Activated CD4-positive, alpha-beta T cell treated with anti-CD3 and anti-CD28 coated beads for 24 hours (primary cell): ENCODE results near the gene OLFM2.
A peak's percentile ranks its signal among the peaks of the same experiment; 100 is the strongest.
"Not testable (repeated sequence)": the region's sequence is repeated elsewhere in the genome, so short reads cannot be mapped to it uniquely, and the experiment has no call there.

Source experiments
- DNase-seq, 2 donors: peaks; one replicate each; pipeline ENCODE4 v3.0.0-alpha.2; 2020; ENCODE audit warnings: low read depth in 2 of 2

The OLFM2 gene

DNA sequence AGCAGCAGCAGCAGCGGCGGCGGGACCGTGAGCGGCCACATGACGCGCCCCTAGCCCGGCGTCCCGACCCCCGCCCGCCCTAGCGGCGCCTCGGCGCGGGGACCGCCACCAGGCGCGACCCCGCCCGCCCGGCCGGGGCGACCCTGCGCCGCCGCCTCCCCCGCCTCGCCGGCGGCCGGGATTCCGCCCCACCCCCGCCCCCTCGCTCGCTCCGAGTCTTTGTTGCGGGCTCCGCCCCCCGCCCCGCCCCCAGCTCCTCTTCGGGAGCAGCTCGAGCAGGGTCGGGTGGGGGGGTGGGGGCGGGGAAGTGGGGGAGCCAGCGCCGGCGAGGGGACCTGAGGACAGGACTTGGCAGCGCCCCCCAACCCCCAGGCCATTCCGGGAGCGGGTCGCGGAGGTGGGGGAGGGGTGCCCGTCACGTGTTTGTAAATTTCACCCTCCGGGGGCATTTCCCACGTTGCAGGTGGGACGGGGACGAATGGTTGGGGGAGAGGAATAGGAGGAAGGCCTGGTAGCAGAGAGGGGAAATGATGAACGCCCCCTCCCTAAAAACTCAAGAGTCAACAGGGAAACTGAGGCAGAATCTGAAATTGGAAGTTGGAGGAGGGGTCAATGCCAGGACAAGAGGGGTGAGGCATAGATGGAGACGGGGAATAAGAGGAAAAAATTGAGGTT lies at the start of gene OLFM2:
TSS of gene OLFM2 (minus strand) at position 190 of the 675 bp plus-strand sequence. CDS start at position 41, 149 bp downstream.
- peak in 1 of 2 donors; percentile 22 for DNase-seq

DNA sequence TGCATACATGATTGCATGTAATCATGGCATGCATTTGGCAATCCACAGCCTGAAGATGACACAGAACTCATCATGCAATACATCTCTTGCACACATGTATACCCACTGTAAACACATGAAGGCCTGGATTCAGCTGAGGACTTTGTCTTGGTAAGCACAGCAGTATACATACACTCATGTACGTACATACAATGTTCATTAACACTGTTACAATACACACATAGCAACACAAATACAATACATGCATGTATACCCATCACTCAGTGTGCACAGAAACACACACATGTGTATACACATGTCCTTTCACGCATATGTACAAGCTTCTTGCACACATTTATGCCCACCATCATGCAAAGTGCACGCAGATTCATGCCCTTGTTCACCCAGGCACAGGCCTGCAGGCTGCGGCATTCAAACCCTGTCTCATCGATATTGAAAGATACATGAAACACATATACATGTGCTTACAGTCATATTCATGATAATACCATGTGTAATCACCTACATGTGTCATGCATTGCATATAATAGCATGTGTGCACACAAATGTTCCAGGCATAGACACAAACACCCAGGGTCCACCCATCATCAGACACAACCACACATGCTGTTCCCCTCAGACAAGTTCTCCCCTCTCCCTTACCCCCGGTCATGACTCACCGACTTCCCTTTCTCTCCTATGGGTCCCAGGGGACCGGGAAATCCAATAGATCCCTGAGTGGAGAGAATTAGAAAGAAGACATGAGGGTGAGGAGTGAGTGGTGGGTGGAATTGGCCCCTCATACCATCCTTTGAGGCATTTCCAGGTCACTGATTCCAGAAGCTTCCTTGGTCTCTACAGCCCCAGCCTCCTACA lies 45.3 kb upstream of the OLFM2 start:
- DNase-seq = no peak

DNA sequence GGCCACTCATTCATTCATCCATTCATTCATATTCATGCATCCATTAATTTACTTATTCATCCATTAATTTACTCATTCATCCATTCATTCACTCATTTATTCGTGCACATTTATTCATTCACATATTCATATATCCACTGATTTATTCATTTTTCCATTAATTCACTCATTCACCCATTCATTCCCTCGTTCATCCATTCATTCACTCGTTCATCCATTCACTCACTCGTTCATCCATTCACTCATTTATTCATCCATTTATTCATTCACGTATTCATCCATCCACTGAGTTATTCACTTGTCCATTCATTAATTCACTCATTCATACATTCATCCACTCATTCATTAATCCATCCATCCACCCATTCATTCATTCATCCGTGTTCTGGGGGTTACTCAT lies 35.8 kb upstream of the OLFM2 start:
- DNase-seq = no peak

DNA sequence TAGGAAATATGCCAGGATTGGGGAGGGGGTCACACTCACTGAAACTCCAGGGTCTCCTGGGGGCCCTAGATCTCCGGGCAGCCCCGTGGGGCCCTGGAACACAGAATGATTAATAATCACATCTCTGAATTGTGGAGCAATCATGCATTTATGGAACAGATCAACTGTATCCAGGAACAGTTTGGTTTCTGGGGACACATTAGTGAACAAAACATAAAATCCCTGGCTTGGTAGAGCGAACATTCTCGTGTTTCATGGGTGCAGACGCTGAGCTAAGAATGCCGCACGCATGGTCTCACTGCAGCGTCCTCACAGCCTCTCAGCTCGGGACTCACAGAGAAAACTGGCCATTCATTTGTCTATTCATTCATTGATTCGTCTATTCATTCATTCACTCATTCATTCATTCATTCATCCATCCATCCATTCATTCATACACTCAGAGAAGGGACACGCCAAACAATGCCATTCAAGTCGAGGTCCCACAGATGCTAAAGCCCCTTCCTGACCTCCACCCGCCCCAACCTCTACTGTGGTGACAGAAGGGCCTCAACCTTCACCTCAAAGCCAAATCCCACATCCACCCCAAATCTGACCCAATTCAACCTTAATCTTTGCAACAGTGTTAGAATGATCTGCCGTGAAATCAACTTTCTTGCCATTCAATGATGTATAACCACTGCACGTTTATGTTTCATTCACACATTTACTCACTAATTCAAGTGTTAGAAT lies 35.0 kb upstream of the OLFM2 start:
- DNase-seq = no peak

DNA sequence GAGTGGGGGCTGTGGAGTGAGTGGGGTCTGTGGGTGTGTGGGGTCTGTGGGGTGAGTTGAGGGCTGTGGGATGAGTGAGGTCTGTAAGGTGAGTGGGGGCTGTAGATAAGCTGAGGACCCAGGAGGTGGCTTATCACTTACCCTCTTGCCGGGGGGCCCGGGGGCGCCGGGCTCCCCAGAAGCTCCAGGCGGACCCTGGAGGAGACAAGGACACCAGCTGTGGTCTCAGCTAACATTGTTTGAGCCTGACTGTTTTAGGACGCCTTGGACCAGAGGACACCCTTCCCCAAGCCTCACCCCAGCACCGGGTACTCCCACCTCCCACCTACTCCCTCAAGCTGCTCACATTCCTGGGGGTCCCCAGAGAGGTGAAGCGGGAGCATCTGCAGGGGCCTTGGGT lies 34.2 kb upstream of the OLFM2 start:
- DNase-seq = no peak

DNA sequence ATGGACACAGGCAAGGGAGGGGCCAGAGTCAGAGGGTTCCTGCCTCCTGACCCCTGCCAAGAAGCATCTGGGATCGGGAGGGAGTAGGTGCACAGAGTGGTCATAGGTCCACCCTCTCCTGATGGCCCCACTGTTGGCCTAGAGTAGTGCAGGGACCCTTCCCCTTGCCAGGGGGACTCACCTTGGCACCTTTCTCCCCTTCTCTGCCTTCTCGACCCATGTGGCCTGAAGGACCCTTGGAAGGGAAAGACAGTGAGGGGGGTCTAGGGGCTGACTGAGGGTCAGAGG lies 33.3 kb upstream of the OLFM2 start:
- DNase-seq = no peak

DNA sequence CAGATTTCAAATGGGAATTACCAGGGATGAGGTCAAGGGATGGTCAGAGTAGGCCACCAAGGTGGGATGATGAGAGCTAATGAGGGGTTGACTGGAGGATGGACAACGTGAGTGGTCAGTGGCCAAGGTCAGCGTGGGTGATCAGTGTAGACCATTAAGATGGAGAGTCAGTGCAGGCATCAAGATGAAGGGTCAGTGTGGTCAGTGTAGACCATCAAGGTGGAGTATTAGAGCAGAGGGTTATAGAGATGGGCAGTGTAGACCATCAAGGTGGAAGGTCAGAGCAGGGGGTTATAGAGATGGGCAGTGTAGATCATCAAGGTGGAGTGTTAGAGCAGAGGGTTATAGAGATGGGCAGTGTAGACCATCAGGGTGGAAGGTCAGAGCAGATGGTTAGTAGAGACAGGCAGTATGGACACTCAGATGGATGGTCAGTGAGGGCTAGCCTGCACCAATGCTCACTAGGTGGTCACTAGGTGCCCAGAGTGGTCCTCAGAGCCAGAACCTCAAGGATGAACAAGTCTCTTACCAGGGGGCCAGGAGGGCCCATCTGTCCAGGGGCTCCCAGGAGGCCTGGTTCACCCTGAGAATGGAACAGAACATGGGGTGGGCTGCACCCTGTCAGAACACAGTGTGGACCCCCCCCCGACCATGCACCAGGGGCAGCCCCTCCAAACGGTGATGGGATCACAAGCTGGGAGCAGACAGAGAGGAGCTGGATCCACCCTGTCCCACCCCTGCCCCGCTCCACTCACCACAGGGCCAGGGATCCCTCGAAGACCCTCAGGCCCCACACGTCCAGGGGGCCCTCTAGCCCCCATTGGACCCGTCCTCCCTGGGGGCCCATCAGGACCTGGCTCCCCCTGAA lies 32.7 kb upstream of the OLFM2 start:
- DNase-seq = no peak

DNA sequence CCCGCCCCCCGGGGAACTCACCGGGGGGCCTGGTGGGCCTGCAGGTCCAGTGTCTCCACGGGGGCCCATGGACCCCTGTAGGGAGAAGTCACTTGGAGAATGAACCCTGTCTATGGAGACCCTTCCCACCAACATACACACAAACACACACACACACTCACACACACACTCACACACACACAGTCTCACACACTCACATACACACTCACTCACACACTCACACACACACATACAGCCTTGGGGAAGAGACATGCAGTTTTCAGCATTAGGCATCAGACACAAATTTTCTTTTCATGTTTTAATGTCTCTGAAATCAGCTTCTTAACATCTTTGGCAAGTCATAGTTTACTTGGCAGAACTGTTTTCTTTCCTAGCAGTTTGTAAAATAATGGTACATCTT lies 31.0 kb upstream of the OLFM2 start:
- no peak for DNase-seq

DNA sequence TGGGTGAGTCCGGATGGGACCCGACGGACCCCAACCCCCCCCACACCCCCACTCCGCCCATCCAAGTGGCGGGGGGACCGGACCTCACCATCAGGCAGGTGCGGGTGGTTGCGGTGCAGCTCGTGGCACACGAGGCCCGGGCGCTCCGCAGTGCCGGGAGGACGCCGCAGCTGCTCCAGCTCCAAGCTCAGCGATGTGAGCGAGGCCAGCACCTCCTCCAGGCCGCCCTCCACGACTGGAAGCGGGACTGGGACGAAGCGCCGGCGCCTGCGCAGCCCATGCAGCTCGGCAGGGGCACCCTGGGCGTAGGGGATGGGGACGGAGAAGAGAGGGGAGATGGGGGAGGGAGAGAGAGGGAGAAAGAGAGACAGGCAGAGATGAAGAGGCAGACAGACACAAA lies 30.1 kb upstream of the OLFM2 start:
- no peak for DNase-seq

DNA sequence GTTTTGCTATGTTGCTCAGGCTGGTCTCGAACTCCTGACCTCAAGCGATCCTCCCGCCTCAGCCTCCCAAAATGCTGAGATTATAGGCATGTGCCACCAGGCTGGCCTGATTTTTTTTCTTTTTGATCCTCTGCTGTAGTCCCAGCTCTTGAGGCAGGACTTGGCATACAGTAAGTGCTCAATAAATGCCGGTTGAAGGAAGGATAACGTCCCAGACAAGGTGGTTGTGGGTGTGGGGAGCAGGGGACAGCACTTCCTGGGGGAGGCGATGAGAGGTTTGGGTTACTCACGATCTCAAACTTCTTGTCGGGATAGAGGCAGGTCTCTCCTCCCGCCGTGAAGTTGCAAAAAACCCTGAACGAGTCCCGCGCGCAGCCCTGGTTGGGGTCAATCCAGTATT lies 29.7 kb upstream of the OLFM2 start:
- no peak for DNase-seq

DNA sequence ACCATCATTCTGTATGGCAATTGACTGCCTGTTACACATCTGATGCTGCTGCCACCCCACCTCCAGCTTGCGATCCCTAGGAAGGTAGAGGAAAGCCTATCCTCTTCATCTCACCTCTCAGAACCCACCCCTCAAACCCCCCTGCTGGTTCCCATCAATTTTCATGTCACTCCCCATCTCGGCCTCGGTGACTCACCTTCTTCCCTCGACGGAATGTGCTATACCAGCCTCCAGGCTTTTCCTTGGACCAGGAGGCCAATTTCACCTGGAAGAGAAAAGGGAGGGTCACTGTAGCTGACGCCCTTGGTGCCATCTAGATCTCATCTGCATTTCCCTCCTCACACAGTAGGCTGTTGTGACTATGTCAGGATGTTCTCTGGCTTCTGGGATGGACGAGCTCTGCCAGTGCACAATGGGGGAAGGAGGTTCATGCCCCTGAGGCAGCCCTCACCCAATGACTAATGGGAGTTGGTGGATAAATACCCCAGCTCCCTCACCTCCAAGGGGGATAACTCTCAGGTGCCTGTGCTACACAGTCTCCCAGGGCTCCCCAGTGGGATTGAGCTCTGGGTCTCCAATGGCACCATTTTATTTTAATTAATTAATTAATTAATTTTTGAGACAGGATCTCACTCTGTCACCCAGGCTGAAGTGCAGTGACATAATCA lies 26.4 kb upstream of the OLFM2 start:
- no peak for DNase-seq

DNA sequence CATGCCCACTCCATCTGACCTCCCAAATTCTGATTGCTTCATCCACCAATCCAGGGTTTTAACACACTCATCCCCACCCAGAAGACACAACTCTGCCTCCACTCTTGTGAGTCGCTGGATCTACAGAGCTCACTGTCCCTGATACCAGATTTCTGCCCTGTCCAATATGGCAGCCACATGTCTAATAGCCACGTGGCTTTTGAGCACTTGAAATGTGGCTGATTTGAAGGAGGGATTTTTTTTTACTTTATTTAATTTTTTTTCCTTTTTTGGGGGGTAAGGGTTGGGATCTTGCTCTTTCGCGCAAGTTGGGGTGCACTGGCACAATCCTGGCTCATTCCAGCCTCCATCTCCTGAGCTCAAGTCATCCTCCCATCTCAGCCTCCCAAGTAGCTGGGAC lies 24.8 kb upstream of the OLFM2 start:
- DNase-seq = no peak

DNA sequence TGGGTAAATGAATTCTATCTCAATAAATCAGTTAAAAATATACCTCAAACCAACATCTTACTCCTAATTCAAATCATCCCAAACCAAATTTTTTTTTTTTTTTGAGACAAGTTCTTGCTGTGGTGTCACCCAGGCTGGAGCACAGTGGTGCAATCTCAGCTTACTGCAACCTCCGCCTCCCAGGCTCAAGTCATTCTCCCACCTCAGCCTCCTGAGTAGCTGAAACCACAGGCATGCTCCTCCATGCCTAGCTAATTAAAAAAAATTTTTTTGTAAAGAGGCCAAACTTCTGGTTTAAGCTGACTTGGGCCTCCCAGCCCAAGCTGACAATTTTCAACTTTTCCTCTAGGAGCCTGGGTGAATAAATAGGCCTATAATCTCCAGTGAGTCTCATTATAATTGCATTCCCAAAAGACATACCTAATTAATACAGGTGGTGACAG lies 22.1 kb upstream of the OLFM2 start:
- DNase-seq = no peak

DNA sequence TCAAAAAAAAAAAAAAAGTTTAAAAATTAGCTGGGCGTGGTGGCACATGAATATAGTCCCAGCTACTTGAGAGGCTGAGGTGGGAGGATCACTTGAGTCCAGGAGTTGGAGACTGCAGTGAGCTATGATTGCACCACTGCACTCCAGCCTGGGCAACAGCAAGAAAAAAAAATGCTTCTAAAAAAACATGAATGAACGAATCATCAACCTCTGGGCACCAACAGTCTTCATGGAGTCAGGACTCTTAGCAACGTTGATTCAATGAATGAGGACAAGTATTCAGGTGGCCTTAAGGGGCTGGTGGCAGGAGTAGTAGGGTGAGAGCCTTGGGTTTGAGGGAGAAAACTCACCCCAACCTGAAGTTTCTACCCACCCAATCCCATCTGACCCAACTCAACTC lies 20.6 kb upstream of the OLFM2 start:
- DNase-seq = no peak

DNA sequence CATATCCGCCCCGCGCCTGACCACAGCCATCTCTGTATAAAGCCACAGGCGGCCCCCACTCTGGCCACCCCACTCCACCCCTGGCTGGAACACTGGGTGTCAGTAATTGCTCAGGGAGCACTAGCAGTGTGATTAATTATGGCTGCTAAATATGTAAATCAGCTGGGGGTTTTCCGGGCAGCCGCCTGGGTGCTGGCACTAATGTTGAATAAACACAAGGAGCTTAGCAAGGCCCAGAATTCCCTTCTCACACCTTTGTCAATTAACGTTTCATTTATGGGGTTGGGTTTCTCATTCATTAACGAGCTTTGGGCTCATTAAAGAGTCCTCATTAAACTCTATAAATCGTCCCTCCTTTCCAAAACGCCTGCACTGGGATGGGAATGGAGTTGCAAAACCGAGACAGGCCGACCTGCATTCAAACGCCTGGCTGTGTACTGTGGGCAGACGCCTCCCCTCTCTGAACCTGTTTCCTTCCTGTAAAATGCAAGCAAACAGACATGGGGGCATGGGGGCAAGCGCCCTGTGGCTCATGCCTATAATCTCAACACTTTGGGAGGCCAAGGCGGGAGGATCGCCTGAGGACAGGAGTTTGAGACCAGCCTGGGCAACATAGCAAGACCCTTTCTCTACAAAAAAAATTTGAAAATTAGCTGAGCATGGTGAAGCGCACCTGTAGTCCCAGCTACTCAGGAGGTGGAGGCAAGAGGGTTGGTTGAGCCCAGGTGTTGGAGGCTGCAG lies 17.7 kb upstream of the OLFM2 start:
- DNase-seq = no peak

DNA sequence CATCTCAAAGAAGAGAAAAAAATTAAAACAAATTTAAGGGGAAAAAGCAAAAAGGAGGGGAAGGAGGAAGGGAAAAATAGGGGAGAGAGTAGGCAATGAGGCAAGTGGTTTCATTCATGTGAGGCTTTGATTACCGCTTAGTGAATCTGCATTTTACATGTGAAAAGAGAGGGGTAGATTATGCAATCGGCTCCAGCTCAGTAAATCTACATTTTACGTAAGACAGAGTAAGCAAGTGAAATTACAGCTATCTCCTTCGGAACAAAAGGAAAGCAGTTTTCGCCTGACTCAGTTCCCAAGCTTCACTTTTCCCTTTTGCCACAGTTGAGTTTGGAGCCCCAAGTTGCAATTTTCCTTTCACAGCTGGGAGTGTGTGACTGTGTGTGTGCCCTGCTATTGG lies 16.0 kb upstream of the OLFM2 start:
- DNase-seq = no peak

DNA sequence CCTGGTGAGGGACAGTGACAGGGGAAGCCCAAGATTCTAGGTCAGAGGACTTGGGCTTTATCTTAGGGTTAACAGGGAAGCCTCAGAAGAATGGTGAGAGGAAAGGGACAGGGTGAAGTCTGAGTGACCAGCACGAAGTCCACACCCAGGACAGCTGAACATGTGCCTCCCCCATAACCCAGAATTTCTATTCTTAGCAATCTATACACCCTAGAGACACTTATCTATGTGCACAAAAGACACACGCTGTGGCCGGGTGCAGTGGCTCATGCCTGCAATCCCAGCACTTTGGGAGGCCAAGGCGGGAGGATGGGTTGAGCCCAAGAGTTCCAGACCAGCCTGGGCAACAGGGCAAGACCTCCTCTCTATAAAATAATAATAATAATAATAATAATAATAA lies 11.1 kb upstream of the OLFM2 start:
- DNase-seq = no peak

DNA sequence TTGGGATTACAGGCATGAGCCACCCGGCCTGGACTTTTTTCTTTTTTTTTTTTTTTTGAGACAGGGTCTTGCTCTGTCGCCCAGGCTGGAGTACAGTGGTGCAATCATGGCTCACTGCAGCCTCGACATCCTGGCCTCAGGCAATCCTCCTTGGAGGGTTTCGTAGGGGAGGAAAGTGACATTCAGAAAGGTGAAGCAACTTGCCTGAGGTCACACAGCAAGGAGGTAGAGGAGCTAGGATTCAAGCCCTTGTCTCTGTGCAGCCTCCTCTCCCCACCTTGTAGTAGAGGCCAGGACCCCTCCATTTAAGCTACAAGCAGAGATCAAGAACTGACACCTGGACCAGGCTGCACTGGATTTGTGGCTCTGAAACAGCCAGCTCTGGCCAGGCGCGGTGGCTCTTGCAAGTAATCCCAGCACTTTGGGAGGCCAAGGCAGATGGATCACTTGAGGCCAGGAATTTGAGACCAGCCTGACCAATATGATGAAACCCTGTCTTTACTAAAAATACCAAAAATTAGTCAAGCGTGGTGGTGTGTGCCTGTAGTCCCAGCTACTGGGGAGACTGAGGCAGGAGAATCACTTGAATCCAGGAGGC lies 10.3 kb upstream of the OLFM2 start:
- DNase-seq = not testable (repeated sequence)

DNA sequence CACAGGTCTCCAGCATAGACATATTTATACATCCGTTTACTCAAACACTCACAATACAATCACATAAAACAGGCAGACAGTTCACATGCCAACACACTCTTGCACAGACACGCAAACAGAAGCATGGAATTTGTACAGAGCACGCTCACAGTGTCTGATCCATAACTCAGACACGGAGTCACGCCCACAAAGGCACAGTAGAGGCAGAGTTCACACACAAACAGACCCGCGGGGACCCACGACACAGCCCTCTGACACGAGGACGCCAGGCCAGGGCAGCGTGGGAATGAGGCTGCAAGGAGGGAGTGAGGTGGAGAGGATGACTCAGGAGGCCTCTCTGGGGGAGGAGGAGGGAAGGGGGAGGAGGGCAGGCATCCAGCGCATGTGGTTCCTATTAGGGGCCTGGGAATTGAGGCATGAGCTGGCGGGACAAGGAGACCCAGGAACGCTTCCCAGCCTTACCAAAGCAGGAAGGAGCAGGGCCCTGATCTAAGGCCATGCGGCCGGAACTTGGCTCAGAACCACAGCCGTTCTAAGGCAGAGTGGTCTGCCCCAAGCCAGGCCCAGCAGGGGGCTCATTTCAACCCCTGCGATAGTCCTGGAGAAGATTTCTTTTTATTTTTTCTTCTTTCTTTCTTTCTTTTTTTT lies 9.1 kb upstream of the OLFM2 start:
- no peak for DNase-seq

DNA sequence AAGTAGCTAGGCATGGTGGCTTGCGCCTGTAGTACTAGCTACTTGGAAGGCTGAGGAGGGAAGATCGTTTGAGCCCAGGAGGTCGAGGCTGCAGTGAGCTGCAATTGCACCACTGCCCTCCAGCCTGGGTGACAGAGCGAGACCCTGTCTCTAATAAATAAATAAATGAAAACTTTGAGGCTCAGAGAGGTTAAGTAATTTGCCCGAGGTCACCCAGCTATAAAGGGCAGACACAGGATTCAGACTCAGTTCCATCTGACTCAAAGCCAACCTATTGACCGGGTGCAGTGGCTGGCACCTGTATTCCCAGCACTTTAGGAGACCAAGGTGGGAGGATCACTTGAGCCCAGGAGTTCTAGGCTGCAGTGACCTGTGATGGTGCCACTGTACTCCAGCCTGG lies 7.4 kb upstream of the OLFM2 start:
- no peak for DNase-seq
